ENCODE data around the gene PUS3.

The PUS3 gene

DNA sequence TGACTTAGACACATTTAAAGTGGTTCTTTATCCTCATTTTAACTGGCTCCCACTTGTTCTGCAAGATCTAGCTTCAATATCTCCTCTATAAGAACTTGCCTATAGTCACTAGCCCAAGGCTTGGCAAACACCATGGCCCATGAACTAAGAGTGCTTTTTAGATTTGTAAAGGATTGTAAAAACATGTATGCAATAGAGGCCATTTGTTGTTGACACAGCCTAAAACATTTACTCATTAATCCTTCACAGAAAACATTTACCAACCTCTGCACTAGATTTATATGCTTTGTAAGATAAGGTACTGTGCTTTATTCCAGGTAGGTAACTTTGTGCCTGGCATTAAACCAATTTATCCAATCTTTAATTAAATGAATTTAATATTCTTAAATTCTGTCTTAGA lies 10.0 kb downstream of the PUS3 start:
- no peak overlapping the region for H3K4me3 ChIP-seq (ENCODE audit: low read depth, low read length)
- TF ChIP-seq CTCF (IDR thresholded peaks at IDR 0.05; ENCODE audit: low read depth, low read length) = no peak

DNA sequence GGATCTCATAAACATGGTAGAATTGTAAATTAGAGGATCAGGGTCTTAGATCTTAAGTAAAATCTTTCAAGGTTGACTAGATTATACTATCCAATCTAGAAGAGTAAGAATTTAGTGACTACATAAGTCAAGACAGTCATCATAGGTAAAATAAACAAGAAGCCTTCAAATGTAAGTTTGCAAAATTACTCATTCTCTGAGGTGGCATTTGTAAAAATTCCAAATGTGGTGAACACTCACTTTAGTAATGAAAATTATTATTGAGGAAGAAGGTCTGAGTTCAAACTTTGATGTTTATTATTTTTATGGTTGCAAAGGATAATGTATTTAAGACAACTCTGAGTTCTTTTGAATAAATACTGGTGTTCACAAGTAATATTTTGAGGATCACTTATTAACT lies 10.9 kb downstream of the PUS3 start:
- no peak for TF ChIP-seq CTCF (IDR thresholded peaks at IDR 0.05; ENCODE audit: low read depth, low read length)
- no peak overlapping the region for H3K4me3 ChIP-seq (ENCODE audit: low read depth, low read length)

GRCh38 chr11:125890447-125891100 lies 12.4 kb downstream of the PUS3 start:
- no peak for TF ChIP-seq CTCF (IDR thresholded peaks at IDR 0.05; ENCODE audit: low read depth, low read length)
- no peak overlapping the region for H3K4me3 ChIP-seq (ENCODE audit: low read depth, low read length)

- peak within 1 kb of the TSS; percentile 83 for H3K4me3 ChIP-seq (ENCODE audit: low read depth, low read length)
- TF ChIP-seq CTCF (IDR thresholded peaks at IDR 0.05; ENCODE audit: low read depth, low read length) = no peak
Measured at GRCh38 chr11:125887373-125888324, 15.4 kb downstream of the PUS3 start, which contains the start of gene HYLS1. HYLS1 (plus strand) TSS chr11:125887668; CDS start chr11:125899369, 11,701 bp downstream.

GRCh38 chr11:125886997-125887372 lies 16.0 kb downstream of the PUS3 start:
- peak overlapping the region; percentile 83 for H3K4me3 ChIP-seq (ENCODE audit: low read depth, low read length)
- no peak for TF ChIP-seq CTCF (IDR thresholded peaks at IDR 0.05; ENCODE audit: low read depth, low read length)

DNA sequence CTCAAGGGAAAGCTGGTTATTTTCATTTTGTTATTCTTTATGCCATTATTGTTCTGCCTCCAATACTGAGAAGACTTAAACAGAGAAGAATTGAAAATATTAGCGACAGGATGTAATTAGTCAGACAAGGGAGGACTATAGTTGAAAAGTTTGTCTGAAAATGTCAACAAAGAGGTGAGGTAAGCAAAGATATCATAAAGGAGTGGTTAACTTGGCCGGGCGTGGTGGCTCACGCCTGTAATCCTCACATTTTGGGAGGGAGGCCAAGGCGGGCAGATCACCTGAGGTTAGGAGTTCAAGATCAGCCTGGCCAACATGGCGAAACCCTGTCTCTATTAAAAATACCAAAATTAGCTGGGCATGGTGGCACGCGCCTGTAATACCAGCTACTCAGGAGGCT lies 19.6 kb downstream of the PUS3 start:
- no peak overlapping the region for H3K4me3 ChIP-seq (ENCODE audit: low read depth, low read length)
- TF ChIP-seq CTCF (IDR thresholded peaks at IDR 0.05; ENCODE audit: low read depth, low read length) = no peak

DNA sequence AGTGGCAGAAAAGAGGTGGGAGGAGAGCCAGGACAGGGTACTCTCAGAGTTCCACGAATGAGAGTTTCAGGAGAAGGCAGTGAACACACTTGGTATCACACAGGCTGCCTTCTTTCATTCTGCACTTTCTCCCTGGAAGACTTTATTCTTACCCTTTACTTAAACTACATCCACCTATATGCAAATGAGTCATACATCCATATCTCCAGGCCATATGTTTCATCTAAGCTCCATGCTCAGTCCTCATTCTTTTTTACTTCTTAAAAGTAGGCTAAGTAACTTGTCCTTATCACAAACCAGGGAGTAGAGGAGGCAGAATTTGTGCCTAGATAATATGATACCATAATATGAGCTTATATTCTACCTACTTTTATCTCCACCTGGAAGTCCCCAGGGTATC lies 21.7 kb downstream of the PUS3 start:
- no peak for TF ChIP-seq CTCF (IDR thresholded peaks at IDR 0.05; ENCODE audit: low read depth, low read length)
- H3K4me3 ChIP-seq (ENCODE audit: low read depth, low read length) = no peak overlapping the region

All from WI38 (cell line).